ENCODE data around the gene BOD1L1.

Gene BOD1L1

GRCh38 chr4:13545394-13545808, 82.1 kb downstream of the BOD1L1 start:
- Histone ChIP-seq H3K27me3 (ENCODE audit: insufficient read depth, low read length) (no peaks in the 10 kb centered on the region), H3K4me2 (ENCODE audit: low read length) (no peak overlapping the region), H2AFZ (ENCODE audit: low read length) (no peak overlapping the region)

GRCh38 chr4:13544606-13545393, 82.7 kb downstream of the BOD1L1 start:
- H3K79me2 ChIP-seq (ENCODE audit: insufficient read depth, low read length), result no peaks in the 10 kb centered on the region
- H3K27me3 ChIP-seq (ENCODE audit: insufficient read depth, low read length), result no peaks in the 10 kb centered on the region
- peaks cover 3% of the 10 kb centered on the region for H3K4me1 ChIP-seq (ENCODE audit: insufficient read depth, low read length, severe bottlenecking)
- no peaks in the 10 kb centered on the region for H4K20me1 ChIP-seq (ENCODE audit: insufficient read depth, low read length)
- H3K9ac ChIP-seq (ENCODE audit: low read length), result no peak overlapping the region
- TF ChIP-seq CTCF (IDR thresholded peaks at IDR 0.05; ENCODE audit: low read length), result no peak
- no peak for TF ChIP-seq EZH2 (IDR thresholded peaks at IDR 0.05; ENCODE audit: borderline replicate concordance, low read length)
- H3K4me2 ChIP-seq (ENCODE audit: low read length), result no peak overlapping the region
- H3F3A ChIP-seq (ENCODE audit: insufficient read depth, low read length), result no peaks in the 10 kb centered on the region
- H3K4me3 ChIP-seq (ENCODE audit: low read depth, low read length, poor library complexity, severe bottlenecking), result no peak overlapping the region
- H3K36me3 ChIP-seq (ENCODE audit: insufficient read depth, low read length), result no peaks in the 10 kb centered on the region
- H2AFZ ChIP-seq (ENCODE audit: low read length), result no peak overlapping the region
- H3K9me2 ChIP-seq (ENCODE audit: low read depth, low read length), result no peaks in the 10 kb centered on the region
- H3K9me3 ChIP-seq (ENCODE audit: low read length), result no peaks in the 10 kb centered on the region
- no peak overlapping the region for H3K27ac ChIP-seq (ENCODE audit: low read depth, low read length, poor library complexity, severe bottlenecking)

More at GRCh38 chr4:13545394-13545808, 82.1 kb downstream of the BOD1L1 start:
- Histone ChIP-seq H3K4me1 (ENCODE audit: insufficient read depth, low read length, severe bottlenecking) (peaks cover 3% of the 10 kb centered on the region), H3K79me2 (ENCODE audit: insufficient read depth, low read length) (no peaks in the 10 kb centered on the region), H3K4me3 (ENCODE audit: low read depth, low read length, poor library complexity, severe bottlenecking) (no peak overlapping the region), H3K9ac (ENCODE audit: low read length) (no peak overlapping the region), H3K36me3 (ENCODE audit: insufficient read depth, low read length) (no peaks in the 10 kb centered on the region), H3K9me3 (ENCODE audit: low read length) (no peaks in the 10 kb centered on the region), H3F3A (ENCODE audit: insufficient read depth, low read length) (no peaks in the 10 kb centered on the region), H3K27ac (ENCODE audit: low read depth, low read length, poor library complexity, severe bottlenecking) (no peak overlapping the region), H3K9me2 (ENCODE audit: low read depth, low read length) (no peaks in the 10 kb centered on the region), H4K20me1 (ENCODE audit: insufficient read depth, low read length) (no peaks in the 10 kb centered on the region)
- TF ChIP-seq EZH2 (IDR thresholded peaks at IDR 0.05; ENCODE audit: borderline replicate concordance, low read length) (no peak), CTCF (IDR thresholded peaks at IDR 0.05; ENCODE audit: low read length) (no peak)

- peaks cover under 1% of the 10 kb centered on the region for H3K4me1 ChIP-seq (ENCODE audit: insufficient read depth, low read length, severe bottlenecking)
- H3K4me3 ChIP-seq (ENCODE audit: low read depth, low read length, poor library complexity, severe bottlenecking), result no peak within 1 kb of the TSS
- TF ChIP-seq CTCF (IDR thresholded peaks at IDR 0.05; ENCODE audit: low read length) (no peak), EZH2 (IDR thresholded peaks at IDR 0.05; ENCODE audit: borderline replicate concordance, low read length) (no peak)
- no peak within 1 kb of the TSS for H2AFZ ChIP-seq (ENCODE audit: low read length)
- no peaks in the 10 kb centered on the region for H3K27me3 ChIP-seq (ENCODE audit: insufficient read depth, low read length)
- H3K9me2 ChIP-seq (ENCODE audit: low read depth, low read length), result no peaks in the 10 kb centered on the region
- no peaks in the 10 kb centered on the region for H3K9me3 ChIP-seq (ENCODE audit: low read length)
- H3K4me2 ChIP-seq (ENCODE audit: low read length), result no peak within 1 kb of the TSS
- no peak within 1 kb of the TSS for H3K9ac ChIP-seq (ENCODE audit: low read length)
- no peak within 1 kb of the TSS for H3K27ac ChIP-seq (ENCODE audit: low read depth, low read length, poor library complexity, severe bottlenecking)
- H3K36me3 ChIP-seq (ENCODE audit: insufficient read depth, low read length), result no peaks in the 10 kb centered on the region
- H3K79me2 ChIP-seq (ENCODE audit: insufficient read depth, low read length), result no peaks in the 10 kb centered on the region
- H4K20me1 ChIP-seq (ENCODE audit: insufficient read depth, low read length), result no peaks in the 10 kb centered on the region
- H3F3A ChIP-seq (ENCODE audit: insufficient read depth, low read length), result no peaks in the 10 kb centered on the region
Measured at GRCh38 chr4:13543839-13544605, 83.5 kb downstream of the BOD1L1 start, which contains the start of gene NKX3-2. NKX3-2 (minus strand) TSS chr4:13544508; CDS start chr4:13544414, 94 bp downstream.
